ENCODE measurements around the gene C1QC.

GRCh38 chr1:22680726-22681125 is 37.3 kb downstream of the C1QC start:
- TF ChIP-seq CTCF (IDR thresholded peaks at IDR 0.05) (no peak), POLR2A (IDR thresholded peaks at IDR 0.05) (no peak)

All from esophagus squamous epithelium (tissue), 4 donors.